ENCODE data around the gene XPNPEP1.

XPNPEP1 gene

DNA sequence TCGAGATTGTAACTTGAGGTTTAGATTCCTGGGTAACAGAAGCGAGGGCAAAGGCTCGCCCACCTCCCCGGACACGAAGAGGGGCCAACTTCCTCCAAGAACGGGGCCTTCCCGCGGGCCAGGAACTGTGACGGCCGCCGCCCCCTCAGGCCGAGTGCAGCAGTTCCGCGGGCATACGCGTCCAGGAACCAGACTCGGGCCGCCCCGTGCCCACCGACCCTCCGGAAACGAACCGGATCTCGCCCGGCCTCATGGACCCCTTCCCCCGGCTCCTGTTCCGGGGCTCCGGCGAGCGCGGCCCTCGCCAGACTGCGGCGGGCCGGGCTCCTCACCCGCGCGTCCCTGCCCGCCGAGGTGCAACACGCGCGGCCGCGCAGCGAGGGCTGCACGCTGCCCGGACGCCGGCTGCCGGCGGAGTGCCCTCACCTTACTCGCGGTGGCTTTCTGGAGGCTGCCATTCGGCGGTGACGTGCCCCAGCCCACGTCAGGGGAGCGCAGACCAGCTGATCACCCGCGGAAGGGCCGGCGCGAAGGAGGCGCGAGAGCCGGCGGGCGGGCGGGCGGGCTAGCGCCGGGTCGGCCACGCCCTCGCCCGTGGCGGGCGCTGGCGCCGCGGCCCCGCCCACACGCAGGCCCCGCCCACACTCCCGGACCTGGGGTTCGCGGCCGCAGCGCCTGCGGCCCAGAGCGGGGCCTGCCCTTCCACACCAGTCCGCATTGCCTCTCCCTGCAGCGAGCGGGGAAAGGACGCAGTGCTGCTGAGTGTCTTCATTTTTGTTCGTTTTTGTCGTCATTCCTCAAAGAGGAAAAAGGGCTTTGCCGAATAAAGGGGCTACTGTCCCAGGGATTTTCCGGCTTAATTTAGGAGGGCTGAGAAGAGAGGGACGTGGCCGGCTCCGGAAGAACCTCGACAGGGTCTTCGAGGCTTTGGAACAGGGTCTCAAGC lies at the start of gene XPNPEP1:
TSS of gene XPNPEP1 (minus strand) at position 536 of the 946 bp plus-strand sequence. CDS start at position 458, 78 bp downstream.
- peak; percentile 98 for DNase-seq (ENCODE audit: low spot score)
- TF ChIP-seq, protein P1, sequence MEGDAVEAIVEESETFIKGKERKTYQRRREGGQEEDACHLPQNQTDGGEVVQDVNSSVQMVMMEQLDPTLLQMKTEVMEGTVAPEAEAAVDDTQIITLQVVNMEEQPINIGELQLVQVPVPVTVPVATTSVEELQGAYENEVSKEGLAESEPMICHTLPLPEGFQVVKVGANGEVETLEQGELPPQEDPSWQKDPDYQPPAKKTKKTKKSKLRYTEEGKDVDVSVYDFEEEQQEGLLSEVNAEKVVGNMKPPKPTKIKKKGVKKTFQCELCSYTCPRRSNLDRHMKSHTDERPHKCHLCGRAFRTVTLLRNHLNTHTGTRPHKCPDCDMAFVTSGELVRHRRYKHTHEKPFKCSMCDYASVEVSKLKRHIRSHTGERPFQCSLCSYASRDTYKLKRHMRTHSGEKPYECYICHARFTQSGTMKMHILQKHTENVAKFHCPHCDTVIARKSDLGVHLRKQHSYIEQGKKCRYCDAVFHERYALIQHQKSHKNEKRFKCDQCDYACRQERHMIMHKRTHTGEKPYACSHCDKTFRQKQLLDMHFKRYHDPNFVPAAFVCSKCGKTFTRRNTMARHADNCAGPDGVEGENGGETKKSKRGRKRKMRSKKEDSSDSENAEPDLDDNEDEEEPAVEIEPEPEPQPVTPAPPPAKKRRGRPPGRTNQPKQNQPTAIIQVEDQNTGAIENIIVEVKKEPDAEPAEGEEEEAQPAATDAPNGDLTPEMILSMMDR (IDR thresholded peaks at IDR 0.05; ENCODE audit: extremely low read depth, missing control alignments), result no peak

DNA sequence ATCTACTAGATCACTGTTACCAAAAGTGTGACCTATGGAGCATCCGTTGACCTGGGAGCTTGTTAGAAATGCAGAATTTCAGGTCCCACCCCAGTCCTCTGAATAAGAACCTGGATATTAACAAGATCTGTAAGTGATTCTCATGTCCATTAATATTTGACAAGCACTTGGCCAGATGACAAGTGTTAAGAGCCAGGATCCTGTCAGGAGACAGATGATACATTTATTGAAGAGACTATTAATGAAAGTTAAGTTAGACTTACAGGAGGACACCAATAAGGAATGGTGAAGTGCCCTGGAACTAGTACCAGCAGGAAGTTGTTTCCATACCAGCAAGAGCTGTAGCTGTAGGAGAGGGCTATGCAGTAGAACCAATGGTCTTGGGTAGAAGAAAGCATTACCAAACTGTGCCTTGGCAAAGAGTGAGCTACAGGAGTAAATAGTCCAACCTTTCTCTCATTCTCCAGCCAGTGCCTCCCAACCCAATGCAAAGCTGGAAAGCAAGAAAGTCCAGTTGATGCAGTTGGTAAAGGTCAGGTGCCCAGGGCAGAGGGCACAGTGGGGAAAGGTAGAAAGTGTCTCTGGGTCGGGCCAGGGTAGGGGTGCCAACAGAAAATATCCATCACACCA lies 49.2 kb upstream of the XPNPEP1 start:
- no peak for DNase-seq (ENCODE audit: low spot score)
- TF ChIP-seq, protein P1 (IDR thresholded peaks at IDR 0.05; ENCODE audit: extremely low read depth, missing control alignments), result no peak

DNA sequence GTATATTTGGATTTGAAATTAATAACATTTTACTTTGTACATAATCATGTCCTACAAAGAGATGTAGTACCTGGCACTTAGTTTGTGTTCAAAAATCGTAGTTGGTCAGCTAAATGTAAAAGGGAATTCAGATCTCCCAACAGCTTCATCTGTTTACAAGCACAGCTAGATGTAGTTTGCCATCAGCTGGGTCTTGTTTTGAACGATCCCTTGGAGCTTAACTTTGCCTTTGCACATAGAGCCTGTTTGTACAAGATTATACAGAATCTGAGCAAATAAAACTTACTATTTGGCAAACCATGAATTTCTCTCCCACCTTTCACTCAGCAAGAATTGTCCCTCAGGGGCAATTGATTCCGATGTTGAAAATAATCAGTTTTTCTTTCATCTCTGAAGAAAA lies 48.3 kb upstream of the XPNPEP1 start:
- TF ChIP-seq, protein P1 (IDR thresholded peaks at IDR 0.05; ENCODE audit: extremely low read depth, missing control alignments), result no peak
- no peak for DNase-seq (ENCODE audit: low spot score)

DNA sequence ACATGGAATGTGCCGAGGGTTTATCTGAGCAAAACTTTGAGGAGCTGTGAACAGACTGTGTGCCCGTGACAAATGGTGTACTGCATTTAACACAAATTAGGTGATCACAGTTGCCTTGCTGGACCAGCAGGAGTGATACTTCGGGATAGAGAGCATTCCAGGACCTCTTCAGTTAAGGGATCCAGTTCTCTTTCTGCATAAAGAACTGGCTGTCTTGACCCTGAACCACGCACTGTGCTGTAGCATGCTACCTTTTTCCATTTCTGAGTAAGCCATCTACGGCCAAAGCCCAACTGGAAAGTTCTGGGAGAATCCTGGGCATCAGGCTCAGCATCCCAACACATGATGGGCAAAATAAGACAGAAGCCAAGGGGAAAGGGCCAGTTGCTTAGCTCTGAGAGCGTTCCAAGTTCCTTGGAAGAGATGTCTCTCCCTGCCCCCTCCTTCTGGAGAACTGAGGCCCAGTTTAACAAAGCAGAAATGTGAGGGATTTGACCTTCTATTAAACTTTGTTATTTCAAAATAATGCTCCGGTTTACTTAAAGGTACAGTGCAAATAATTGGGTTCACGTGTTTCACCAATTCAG lies 46.5 kb upstream of the XPNPEP1 start:
- no peak for DNase-seq (ENCODE audit: low spot score)

DNA sequence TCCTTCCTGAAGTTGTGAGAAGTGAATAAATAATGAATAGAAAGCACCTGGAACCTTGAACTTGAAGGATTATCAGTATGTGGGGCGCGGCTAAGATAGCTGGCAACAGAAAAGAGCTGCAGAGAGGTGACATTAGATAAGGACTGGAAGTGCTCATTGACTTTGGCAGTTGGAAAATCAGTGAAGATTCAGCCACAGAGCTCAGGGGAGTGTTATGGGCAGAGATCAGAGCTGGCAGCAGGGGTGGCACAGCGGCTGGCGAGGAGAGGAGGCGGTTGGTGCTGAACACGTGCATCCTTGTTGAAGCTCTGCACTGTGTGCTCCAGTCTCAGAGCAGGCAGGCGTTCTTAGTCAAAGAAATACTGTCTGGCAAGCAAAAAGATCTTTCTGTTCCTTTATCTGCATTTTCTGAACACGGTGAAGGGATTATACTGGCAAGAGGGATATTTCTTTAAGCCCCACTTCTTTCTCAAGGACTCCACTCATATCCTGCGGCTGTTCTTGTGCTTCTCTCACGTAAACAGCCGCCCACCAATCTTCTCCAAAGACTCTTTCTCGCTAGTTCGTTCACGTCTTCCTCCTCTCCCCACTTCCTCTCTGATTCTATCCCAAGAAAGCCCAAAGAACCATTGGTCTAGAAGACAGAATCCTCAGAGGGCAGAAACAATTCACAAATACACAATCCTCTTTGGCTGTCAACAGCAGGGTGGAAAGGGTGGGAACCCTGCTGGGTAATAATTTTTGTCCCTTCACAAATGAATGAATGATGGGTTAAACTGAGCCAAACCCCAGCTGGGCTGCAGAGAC lies 45.8 kb upstream of the XPNPEP1 start:
- TF ChIP-seq, protein P1 (IDR thresholded peaks at IDR 0.05; ENCODE audit: extremely low read depth, missing control alignments), result no peak
- DNase-seq (ENCODE audit: low spot score), result no peak

More for the DNA sequence above, 46.5 kb upstream of the XPNPEP1 start:
- TF ChIP-seq, protein P1 (IDR thresholded peaks at IDR 0.05; ENCODE audit: extremely low read depth, missing control alignments), result no peak

DNA sequence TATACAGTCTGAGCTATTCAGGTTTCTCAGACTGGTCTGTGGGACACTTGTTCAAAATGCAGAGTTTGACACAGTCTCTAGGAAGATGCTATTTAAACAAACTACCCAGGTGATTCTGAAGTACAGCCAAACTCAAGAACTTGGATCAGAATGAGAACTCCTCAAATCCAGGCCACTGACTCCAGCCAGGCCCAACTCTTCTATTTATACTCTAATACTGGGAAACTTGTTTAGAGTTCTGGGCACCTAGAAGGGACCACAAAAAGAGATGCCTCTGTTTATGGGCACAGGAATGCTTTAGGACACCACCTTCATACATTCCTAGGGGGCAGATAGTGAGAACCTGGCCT lies 44.4 kb upstream of the XPNPEP1 start:
- DNase-seq (ENCODE audit: low spot score), result no peak
- TF ChIP-seq, protein P1 (IDR thresholded peaks at IDR 0.05; ENCODE audit: extremely low read depth, missing control alignments), result no peak
